HTR-8/SVneo (cell line): ENCODE results near the gene FBLN2.
"Not testable (repeated sequence)": the region's sequence is repeated elsewhere in the genome, so short reads cannot be mapped to it uniquely, and the experiment has no call there.

Experiments used
- DNase-seq: peaks from one replicate; pipeline ENCODE4 v3.0.0; 2011; ENCODE audit warnings: low spot score, mixed read lengths; ENCODE audit not compliant: insufficient read length
- FAIRE-seq: peaks from 2 replicates; lab custom pipeline; 2011; peaks lifted over from hg19 to GRCh38; lab: Jason Lieb, UNC

FBLN2 gene

DNA sequence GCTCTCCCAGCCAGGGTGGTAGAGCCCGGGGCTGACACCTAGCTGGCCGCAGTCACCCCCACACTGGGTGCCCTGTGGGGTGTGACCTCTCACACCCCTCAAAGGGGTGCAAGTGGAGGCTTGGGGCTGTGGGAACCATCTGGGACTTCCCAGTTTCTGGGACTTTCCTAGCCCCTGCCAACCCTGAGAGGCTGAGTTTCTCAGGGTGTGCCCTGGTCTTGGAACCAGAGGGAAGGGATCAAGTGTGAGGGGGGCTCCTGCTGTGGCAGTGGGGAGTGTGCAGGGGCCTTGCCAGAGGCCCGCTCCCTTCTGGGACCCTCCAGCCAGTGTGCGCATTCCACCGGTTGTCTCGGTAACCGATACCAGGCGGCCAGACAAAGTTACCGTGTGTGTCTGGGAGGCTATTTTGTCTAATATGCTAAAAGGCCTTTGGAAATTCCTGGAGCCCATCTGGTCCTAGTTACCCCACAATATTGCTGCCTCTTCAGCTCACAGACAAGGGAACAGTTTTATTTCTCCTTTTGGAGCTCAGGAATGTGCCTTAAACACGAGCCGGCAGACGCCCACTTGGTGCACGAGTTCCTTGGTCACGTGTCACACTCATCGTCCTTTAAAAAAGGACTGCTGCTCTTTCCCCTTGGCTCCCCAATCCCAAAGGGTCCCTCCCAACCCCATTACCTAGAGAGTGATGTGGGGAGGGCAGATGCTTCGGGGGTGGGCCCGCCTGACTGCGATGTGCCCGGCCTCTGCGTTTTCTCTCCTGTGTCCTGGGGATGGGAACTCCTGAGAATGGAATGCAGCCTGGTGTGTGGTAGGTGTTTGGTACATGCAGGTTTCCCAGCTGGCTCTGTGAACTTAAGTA, 35.6 kb upstream of the FBLN2 start:
- no peak for FAIRE-seq

DNA sequence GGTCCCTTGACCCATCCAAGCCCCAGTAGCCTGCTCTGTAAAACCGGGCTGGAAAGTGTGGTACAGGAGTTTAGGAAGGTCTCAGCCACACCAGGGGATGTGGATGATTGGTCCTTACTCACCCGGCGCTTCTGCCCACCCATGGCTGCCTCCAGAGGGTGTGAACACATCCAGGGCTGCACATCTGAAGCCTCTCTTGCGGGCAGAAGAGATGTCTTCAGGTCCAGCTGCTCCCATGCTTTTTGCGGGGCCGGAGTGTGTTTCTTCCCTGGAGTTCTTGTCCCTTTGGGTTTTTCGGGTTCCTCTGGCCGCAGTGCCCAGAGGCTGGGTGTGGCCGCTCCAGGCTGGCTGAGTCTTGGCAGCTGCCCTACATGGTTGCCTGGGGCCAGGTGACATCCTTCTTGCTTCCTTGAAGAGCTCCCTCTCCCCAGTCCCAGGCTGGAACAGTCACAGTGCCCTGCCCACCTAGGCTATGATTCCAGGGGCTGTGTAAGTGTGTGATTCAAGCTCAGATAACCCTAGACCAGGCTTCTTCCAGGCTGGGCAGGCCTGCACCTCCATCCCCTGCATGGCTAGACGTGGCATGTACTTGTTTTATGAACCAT, 34.9 kb upstream of the FBLN2 start:
- DNase-seq (no peak), FAIRE-seq (peak; percentile 69)

More for the DNA sequence above, 35.6 kb upstream of the FBLN2 start:
- no peak for DNase-seq

DNA sequence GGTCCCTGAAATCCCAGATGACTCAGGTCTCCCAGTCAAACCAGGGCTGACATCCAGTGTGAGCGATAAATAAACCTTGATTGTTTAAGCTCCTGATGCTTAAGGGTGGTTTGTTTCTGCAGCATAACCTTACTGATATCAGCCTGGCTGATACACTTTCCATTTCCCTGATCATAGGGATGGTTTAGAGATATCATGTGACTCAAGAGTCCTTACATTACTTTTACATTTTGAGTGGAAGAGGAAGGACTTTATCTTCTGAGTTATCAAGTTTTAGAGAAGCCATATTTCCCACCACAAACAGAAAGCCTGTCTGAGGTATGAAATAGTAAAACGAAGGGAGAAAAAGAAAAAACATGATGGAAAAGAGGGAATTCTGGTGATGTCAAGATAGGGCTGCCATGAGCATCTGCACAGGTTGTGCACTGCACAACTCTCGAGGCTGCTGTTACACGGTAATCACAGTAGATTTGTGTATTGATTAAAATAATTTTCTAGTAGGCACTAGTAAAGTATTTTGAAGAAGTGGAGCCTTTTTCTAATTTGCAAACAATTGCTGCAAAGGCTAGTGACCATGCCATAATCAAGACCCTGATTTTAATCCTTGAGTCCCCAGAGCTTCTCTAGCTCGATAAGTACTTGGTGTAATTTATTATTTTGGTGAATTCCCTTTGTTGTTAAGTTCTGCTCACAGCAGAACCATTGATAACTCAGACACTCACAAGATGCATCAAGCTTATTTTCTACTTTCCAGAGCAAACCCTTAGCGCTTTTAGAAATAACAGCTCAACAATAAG, 34.1 kb upstream of the FBLN2 start:
- FAIRE-seq (no peak), DNase-seq (no peak)

DNA sequence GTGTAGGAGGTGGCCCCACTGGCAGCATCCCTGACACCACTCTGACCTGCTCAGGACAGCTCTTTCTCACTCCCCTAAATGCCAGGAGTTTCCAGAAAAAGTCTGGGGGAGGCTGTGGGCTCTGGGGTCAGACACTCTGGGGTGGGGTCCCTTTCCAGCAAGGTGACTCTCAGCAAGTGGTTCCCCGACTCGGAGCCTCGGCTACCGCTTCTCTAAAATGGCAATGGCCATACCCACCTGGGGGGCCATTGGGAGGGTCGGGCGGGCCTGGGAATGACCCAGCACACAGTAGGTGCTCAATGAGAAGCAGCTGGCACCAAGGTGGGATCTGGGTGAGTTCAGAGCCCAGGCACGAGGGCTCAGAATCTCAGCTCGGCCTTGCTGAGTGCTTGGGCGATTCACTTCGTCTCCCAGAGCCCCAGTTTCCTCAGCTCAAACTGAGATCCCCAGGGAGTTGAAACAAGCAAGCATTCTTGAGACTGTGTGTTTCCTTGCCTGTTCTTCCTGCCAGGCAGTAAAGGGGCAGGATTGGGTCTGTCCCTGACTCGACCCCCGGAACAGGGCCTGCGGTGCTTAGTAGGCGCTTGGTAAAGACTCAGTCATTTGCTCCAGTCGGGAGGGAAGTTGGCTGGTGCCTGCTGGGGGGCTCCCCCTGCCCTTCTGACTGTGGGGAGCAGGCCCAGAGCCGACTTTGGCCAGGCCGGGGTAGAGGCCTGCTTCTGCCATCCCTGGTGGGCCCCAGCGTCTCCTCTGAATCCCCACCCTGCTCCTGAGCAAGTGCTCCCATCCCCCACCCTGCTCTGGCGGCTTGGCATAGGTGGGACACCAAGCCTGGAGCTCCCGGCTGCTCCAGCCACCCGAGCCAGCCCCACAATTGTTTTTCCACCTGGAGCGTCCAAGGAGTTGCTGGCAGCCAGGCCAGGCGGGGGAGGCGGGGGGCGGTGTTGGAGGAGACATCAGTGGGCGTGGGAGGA, 32.9 kb upstream of the FBLN2 start:
- FAIRE-seq (no peak), DNase-seq (no peak)

DNA sequence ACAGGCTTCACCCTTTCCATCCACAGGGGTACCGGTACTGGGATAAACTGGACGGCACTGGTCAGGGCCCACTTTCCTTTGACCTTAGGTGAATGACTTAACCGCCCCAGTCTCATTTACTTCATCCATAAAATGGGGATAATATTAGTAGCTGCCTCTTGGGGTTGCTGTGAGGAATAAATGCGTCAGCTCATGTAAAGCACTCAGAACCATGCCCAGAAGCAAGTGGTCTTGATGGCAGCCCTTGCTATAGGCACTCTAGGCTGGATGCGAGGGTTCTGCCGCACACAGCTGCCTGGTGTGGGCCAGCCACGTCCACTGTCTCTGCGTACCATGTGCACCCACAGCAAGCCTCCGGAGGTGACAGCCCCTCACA, 32.2 kb upstream of the FBLN2 start:
- no peak for FAIRE-seq

DNA sequence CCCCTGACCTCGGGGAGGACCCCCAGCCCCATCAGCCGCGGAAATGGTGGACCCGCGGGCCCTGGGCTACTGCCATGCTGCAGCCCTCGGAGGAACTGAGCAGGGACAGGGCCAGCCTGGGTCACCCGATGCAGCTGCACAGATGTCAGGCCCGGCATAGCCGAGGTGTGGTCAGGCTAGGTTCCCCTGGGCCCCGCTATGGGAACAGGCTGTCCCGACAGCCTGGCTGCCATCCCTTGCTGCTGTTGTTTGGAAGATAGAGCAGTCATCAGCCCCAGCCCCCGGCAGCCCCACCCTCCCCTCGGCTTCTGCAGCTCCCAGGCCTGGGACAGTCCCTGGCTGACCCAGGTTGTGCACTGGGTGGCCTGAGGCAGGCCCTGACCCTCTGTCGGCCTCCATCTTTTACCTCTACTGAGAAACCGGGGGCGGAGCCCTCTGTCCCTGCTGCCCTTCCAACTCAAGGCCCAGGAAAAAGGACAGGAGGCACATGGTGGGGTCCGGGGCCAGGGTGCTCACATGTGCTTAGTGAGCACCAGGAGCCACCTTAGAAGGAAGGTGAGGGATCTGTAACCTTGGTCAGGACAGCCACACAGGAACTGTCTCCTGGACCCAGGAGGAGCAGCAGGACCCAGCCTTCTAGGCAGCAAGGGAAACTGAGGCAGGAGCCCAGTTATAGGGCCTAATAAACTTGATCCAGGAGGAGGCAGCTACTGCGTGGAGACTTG, 31.5 kb upstream of the FBLN2 start:
- DNase-seq: no peak

More for the DNA sequence above, 32.2 kb upstream of the FBLN2 start:
- DNase-seq: no peak

DNA sequence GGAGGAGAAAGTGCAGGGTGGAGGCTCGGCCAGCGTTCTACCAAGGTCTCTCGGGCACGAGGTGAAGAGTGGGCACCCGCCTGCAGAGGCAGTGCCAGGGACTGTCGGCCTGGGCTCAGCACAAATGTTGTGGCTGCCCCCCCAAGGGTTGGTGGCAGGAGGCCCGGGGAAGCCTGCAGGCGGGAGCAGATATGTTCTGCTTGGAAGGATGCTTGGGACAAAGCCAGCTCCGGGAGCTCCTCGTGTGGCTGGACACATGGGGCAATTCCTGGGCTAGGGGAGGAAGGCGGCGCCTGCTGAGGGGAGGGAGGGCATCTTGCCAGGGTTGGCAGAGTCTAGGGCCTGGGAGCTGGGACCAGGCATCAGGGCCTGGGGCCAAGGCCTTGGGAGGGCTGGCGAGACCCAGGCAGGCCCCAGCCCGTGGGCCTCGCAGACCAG, 30.4 kb upstream of the FBLN2 start:
- FAIRE-seq (no peak), DNase-seq (no peak)

More for the DNA sequence above, 31.5 kb upstream of the FBLN2 start:
- no peak for FAIRE-seq

DNA sequence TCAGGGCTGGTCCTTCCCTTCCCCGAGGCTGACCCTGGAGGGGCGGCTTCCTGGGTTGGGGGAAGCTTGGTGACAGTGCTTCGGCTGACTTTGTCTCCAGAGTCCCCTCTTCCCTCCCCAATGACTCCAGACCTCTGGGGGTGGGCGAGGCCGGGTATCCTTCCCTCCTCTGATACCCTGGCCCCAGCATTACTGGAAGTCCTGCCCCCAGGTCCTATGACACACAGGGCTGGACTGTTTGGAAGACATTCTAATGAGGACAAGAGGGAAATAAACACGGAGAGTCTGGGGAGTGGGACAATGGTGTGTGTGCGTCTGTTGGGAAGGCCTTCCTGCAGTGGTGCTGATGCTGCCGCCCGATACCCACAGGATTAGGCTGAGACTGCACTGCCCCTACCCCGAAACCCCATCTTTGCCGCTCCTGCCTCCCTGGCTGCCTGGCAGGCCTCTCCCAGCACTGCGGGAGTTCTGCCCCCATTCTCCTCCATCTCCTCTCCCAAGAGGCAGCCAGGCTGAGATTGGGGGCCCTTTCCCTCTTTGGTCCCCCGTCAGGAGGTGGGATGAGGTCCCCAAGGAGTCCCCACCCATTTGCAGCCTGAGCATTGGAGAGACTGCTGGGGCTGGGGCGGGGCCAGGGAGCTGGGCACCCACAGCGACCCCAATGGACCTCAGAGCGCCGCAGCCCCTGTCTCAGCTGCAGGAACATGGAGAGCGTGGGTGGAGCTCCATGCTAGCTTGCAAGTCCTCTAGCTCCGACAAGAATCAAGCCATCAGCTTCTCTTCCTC, 29.7 kb upstream of the FBLN2 start:
- DNase-seq: no peak
- no peak for FAIRE-seq

DNA sequence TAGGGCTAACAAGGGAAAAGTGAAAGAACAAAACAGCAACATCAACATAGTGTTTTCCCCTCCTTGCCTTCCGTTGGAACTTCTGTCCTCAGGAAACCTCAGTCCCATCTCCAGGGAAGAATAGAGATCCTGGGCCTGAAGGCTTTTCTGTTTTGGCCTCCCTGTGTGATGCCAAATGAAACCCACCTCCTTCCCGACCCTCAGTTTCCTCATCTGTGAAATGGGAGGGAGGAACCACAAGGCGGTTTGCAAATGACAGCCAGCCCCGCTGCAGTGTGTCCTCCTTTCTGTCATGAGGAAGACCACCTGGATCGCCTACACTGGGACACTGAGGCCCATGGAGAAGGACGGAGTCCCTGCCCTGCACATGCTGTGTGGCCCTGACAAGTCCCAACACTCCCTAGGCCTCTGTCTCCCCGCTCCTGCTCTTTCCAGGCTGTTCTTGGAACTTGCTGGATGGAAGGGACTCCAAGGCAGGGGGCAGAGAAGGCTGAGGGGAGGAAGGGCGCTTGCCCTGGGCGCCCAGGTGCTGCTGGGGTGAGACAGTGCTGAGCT, 28.5 kb upstream of the FBLN2 start:
- FAIRE-seq (no peak), DNase-seq (no peak)

DNA sequence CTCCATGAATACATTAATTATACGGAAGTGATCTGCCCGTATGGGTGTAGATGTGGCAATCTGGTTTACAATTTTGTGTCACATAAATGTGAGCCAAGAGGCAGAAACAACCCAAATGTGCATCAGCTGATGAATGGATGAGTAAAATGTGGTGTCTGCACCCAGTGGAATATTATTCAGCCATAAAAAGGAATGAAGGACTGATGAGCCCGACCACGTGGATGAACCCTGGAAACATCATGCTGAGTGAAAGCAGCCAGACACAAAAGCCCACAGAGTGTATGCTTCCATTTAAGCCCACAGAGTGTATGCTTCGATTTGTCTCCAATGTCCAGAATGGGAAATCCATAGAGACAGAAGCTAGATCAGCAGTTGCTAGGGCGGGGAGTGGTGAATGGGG, 27.6 kb upstream of the FBLN2 start:
- no peak for FAIRE-seq

DNA sequence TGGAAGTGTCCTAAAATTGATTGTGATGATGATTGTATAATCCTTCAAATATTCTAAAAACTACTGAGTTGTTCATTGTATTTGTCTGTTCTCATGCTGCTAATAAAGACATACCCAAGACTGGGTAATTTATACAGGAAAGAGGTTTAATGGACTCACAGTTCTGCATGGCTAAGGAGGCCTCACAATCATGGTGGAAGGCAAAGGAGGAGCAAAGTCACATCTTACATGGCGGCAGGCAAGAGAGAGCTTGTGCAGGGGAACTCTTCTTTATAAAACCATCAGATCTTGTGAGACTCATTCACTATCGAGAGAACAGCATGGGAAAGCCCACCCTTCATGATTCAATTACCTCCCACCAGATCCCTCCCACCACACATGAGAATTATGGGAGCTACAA, 27.2 kb upstream of the FBLN2 start:
- FAIRE-seq, DNase-seq: not testable (repeated sequence)

More for the DNA sequence above, 27.6 kb upstream of the FBLN2 start:
- DNase-seq: no peak

DNA sequence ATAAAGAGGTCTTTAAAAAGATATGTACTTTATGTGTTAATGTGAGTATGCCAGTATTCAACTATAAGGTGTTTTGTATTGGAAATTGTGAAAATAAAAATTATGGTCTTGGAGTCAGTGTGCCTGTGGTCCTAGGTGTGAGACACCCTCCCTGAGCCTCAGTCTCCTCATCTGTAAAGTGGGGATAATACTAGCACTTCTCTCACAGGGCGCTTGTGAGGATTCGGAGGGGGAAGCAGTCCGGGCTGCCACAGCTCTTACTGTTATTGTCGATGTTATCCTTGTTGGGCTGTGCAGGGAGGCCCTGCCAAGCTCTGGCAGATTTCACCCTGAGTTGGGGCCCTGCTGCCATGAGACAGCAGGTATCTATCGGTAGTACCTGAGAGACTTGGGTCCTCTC, 26.7 kb upstream of the FBLN2 start:
- no peak for FAIRE-seq

DNA sequence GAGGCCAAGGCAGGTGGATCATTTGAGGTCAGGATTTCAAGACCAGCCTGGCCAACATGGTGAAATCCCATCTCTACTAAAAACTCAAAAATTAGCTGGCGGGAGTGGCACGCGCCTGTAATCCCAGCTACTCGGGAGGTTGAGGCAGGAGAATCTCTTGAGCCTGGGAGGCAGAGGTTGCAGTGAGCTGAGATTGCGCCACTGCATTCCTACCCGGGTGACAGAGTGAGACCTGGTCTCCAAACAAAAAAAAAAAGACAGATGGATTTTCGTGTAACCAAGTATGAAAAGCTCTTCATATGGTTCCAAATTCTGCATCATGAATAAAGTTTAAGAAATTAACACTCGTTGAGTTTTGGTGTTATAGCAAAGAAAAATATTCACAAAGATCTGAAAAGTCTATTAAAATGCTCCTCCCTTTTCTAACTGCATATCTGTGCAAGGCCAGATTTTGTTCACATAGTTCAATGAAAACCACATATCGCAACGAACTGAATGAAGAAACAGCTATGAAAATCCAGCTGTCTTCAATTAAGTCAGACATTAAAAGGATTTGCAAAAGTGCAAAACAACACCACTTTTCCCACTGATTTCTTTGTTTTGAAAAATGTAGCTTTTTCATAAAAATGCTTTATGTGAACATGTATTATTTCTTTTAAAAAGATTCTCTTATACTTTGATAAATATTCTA, 23.8 kb upstream of the FBLN2 start:
- DNase-seq (no peak), FAIRE-seq (no peak)

More for the DNA sequence above, 26.7 kb upstream of the FBLN2 start:
- DNase-seq: no peak

DNA sequence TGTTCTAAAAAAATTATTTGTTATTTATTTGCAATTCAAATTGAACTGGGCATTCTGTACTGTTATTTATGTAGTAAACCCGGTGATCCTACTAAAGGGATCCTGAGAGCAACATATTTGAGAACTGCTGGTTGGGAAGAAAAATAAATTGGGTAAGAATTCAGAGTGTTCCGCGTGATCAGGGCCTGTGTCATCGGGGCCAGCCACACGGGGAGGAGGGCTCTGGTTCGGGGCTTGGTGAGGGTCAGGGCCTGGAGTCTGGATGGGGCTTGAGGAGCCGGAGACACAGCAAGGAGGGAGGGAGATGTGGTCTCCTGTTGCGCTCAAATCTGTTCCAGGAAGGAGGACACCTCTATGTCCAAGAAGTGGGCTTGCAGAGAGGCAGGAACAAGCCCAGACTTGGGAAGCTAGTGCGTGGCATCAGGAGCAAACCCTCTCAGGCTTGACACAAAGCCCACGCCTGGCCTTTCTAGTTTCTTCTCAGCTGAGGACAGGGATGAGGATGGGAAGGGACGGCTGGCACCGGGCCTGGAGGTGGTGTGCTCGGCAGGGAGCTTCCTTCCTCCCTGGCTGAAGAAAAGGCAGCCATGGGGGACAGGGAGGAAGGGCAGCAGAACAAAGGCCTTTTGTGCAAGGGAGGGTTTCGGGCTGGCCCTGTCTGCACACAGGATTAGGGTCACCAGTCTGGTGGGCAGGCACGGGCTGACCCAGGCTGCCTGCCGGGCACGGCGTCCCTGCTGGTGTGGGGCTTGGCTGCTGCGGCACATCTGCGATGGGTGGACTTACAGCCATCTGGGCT, 22.9 kb upstream of the FBLN2 start:
- peak; percentile 72 for FAIRE-seq
- DNase-seq: no peak

DNA sequence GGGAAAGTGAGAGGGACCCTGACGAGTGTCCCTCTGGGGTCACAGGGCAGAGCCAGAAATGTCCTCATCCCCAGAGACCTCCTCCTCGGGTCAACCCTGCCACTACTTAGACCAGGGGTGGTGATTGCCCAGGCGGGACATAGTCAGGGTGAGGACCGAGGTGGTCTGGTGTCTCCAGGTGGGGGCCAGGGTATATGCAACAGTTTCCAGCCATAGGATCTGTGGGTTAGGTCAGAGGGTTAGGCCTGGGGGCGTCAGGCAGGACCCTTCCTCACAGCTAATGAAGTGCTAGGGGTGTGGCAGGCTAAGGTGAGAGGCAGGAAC, 22.3 kb upstream of the FBLN2 start:
- no peak for FAIRE-seq
- no peak for DNase-seq

DNA sequence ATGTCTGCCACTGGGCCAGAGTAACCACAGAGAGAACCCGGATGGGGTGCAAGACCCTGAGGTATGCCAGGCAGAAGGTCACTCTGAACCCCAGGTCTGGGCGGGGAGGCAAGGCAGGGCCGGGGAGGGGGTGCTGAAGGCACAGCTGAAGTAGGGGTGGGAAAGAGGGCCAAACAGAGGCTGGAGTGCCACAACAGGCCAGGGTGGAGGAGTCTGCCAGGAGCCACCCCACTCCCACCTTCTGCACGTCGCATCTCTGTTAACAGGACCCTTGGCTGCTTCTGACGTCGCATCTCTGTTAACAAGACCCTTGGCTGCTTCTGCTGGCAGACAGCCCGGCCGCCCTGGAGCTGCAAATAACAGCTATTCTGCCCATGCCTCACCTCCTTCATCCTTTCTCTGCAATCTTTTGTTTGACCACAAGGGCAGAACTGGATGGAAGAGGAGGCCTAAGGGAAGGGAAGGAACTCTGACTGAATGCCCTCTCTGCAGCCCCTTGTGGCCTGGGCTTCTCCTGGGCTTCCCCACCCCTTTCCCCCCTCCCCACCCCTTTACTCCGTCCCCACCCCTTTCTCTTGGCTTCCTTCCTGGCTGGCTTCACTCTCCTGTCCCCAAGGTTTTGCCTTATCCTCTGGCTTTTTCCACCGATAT, 20.6 kb upstream of the FBLN2 start:
- DNase-seq (no peak), FAIRE-seq (peak; percentile 33)
